Stimulated activated CD8-positive, alpha-beta memory T cell treated with anti-CD3 and anti-CD28 coated beads, Interleukin-12 subunit alpha, Interleukin-12 subunit beta, amount 100 ng/mL, for 4 hours (primary cell): ENCODE results near the gene PRRC2C.
"Not testable (repeated sequence)": the region's sequence is repeated elsewhere in the genome, so short reads cannot be mapped to it uniquely, and the experiment has no call there.

Source experiments
- DNase-seq: peaks from one replicate; pipeline ENCODE4 v3.0.0-alpha.2; 2020; ENCODE audit warnings: low read depth

Gene PRRC2C

DNA sequence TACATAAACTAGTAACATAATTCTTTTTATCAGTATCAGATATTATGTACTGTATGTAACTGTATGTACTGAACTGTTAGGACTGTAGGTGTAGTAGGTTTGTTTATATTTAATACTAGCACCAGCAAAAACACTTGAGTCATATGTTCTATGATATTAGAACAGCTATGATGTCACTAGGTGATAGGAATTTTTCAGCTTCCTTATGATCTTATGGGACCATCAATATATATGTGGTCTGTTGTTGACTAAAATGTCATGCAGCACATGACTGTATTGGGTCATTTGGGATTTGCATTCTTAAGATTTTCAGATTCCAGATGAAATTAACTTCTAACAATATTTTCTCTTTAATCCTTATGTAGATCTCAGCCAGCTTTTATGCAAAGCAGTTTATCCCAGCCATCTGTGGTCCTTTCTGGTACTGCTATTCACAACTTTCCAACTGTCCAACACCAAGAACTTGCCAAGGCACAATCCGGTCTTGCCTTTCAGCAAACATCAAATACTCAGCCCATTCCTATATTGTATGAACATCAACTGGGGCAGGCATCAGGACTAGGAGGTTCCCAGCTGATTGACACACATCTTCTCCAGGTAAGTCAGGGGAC, 98.4 kb downstream of the PRRC2C start:
- DNase-seq = no peak

DNA sequence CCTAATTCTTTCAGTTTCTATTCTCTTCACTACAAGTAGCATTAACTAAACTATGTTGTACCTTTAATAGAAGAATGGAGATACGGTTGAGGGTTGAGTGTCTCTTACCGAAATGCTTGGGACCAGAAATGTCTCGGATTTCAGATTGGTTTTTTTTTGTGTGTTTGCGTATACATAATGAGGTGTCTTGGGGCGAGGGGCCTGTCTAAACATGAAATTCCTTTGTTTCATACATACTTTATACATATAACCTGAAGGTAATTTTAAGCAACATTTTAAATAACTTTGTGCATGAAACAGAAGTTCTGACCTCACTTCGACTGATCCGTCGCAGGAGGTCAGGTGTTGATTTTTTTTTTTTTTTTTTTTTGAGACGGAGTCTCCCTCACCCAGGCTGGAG, 100.4 kb downstream of the PRRC2C start:
- DNase-seq = no peak

DNA sequence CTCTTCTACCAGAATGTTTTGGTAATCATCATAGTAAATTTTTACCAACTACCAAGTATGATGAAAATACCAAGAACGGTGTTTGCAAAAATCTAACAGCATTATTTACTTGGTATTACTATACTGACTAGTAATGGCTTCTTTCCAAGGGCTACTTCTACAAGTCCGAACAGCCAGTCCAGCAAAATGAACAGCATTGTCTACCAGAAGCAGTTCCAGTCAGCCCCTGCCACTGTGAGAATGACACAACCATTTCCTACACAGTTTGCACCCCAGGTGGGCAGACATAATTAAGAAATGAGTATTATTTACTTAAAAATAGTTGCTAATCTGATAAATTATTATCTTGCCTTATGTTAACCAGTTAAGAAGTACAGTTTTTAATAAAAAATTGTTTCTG, 102.9 kb downstream of the PRRC2C start:
- no peak for DNase-seq

DNA sequence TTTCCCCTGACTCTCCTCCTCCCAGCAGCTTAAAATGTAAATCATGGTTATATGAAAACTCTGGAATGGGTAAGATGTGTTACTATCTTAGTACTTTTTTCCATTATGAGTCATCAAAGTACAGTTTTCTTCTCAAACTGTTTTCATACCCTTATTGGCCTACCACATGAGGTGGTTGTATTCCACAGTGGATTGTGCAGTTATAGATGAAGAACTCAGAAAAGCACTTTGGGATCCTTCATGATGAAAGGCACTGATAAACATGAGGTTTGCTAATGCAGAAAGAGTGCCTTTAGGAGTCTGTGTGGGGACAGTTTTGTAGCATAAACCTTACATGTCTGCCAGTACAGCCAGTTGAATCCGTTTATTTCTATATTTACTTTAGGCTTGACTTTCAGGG, 104.7 kb downstream of the PRRC2C start:
- DNase-seq = no peak

DNA sequence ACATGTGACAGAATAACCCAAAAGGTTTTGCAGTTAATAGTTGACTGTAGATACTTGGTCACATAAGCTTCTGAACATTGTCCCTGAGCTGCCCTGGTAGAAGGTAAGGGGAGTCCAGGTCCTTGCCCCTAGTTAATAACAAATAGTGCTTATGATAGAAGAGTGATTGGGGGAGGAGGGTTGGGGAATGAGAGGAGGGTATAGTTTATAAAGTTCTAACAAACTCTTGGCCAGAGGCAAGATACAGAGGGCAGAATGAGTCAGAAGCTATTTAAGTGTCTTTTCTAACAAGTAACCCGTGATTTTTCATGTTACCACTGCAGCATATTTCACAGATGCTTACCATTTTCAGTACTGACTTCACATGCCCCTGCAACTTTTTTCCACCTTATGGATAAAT, 110.0 kb downstream of the PRRC2C start:
- DNase-seq = no peak

DNA sequence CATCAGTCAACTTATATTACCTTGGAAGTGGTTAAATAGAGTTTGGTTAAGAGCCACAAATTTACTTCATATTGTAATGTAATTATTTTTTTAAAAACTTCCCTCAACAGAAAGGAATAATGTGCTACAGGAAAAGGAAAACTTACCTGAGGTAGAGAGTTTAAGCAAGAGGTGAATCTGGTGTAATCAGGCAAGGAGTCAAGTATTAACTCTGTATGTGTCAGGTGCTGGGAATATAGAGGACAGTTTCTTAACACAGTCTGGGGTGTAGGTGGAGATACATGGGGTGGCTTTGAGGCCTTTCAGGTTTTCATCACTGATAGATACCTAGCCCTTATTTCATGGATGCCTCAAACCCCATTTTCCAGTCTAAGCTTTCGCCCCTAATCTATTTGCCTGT, 110.8 kb downstream of the PRRC2C start:
- no peak for DNase-seq

DNA sequence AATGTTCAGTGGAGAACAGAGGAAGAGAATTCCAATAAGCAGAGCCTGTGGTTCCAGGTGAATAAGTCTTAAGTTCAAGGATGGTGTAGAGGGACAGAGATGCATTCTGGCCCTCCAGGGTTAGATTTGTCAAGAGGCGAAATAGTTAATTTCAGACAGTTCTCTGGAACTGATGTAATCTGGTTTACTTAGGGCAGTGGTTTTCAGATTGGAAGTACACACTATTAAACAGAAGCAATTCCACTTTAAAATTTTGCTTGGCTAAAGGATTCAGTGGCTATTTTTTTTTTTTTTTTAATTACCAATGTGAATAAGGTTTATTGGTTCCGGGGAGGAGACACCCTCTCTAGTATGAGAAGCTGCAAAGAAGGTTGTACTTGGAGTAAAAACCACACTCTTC, 111.4 kb downstream of the PRRC2C start:
- DNase-seq = no peak

DNA sequence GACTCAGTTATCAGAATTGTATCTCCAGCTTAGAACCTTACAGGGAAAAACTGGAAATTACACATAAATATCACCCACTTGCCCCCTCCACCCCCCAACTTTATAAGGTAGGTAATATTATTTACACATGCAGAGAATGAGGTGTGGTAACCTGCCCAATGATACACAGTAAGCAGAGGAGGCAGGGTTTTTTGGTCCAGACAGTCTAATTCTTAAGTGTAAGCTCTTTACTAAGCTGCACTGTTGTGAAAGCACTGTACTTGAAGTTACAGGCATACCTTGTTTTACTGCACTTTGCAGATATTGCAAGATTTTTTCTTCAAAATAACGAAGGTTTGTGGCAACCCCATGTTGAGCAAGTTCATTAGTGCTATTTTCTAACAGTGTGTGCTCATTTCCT, 111.9 kb downstream of the PRRC2C start:
- DNase-seq = no peak

DNA sequence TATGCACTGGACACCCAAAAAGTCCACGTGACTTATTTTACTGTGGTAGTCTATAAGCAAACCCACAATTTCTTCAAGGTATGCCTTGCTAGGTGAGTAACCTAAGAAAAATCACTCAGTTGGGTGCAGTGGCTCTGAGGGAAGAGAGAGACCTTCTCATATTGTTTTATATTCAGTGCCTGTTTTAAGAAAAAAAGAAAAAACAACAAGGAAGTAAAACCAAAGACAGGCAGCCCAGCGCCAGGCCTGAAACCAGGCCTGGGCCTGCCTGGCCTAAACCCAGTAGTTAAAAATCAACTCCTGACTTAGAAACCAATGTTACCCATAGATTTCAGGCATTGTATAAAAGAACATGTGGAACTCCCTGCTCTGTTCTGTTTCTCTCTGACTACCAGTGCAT, 115.0 kb downstream of the PRRC2C start:
- not testable (repeated sequence) for DNase-seq

DNA sequence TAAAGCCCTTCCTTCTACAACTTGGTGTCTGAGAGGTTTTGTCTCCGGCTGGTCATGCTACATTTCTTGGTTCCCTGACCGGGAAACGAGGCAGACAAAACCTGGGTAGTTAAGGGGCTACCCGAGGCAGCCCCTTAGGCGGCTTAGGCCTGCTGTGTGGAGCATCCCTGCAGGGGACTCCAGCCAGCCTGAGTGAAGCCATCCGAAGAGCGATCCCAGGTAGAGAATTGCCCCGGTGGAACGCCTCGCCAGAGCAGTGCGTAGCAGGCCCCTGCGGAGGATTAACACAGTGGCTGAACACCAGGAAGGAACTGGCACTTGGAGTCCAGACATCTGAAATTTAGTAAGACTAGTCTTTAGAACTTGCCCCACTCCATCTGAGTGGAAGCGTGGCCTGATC, 115.5 kb downstream of the PRRC2C start:
- DNase-seq = no peak

DNA sequence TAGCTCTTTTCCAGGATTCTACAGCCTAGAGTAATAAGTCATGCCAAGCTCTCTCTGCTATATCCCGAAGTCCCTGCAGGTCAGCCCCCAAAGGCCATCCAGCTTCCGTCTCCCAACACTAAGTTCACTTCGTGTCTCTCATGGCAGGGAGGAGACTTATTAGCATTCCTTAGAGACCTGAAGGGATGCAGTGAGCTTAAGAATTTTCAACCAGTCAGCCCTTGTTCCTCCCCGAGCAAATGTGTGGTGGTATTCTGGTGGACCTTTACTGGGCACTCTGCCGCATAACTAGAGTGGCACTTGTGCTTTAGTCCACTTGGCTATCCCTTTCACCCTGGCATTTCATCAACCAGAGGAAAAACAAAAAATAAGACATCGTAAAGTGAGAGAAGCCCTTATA, 117.7 kb downstream of the PRRC2C start:
- not testable (repeated sequence) for DNase-seq

DNA sequence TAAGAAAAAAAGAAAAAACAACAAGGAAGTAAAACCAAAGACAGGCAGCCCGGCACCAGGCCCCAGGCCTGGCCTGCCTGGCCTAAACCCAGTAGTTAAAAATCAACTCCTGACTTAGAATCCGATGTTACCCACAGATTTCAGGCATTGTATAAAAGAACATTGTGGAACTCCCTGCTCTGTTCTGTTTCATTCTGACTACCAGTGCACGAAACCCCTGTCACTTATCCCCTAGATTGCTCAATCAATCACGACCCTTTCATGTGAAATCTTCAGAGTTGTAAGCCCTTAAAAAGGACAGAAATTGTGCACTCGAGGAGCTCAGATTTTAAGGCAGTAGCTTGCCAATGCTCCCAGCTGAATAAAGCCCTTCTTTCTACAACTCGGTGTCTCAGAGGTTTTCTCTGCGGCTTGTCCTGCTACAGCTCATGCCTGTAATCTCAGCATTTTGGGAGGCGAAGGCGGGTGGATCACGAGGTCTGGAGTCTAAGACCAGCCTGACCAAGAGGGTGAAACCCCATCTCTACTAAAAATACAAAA, 121.1 kb downstream of the PRRC2C start:
- DNase-seq = no peak

DNA sequence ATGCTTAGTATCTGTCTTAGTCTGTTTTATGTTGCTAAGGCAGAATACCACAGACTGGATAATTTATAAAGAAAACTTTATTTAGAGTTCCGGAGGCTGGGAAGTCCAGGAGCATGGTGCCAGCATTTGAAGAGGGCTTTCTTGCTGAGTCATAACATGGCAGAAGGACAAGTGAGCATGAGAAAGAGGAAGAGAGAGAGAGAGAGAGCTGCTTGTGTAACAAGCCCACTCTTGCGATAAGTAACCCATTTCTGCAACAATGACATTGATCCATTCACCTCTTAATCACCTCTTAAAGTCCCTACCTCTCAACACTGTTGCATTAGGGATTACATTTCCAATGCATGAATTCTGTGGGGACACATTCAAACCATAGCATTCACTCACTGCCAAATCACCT, 125.1 kb downstream of the PRRC2C start:
- no peak for DNase-seq

DNA sequence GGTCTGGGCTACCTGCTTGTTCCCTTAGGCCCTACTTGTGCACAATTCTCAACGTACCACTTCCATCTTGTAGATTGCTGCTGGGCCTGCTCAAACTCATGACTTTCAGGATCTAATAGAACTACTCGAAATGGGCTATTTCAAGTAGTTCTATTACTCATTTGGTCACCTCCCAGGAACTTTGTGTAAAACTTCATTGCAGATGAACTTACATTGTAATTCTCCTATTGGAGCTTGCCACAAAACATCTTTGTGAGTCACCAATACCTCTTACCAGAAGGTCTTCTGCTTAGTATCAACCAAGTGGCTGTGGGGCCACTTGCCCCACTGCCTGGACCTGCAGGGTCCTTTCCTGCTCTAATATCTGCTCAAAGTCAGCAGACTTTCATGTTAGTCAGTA, 126.0 kb downstream of the PRRC2C start:
- DNase-seq = no peak

DNA sequence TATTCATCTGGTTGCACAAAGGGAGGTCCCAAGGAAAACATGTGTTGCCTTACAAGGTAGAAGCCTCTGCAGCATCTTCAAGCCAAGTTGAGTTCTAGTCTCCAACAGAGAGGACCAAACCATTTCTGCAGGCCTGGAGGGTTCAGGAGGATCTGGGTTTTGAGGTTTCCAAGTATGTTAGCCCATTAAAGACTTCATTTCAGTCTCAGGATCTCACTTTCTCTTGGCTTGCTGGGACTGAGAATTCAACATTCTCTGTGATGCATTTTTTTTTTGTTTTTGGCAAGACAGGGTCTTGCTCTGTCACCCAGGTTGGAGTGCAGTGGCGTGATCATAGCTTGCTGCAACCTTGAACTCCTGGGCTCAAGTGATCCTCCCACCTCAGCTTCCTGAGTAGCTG, 128.0 kb downstream of the PRRC2C start:
- no peak for DNase-seq

DNA sequence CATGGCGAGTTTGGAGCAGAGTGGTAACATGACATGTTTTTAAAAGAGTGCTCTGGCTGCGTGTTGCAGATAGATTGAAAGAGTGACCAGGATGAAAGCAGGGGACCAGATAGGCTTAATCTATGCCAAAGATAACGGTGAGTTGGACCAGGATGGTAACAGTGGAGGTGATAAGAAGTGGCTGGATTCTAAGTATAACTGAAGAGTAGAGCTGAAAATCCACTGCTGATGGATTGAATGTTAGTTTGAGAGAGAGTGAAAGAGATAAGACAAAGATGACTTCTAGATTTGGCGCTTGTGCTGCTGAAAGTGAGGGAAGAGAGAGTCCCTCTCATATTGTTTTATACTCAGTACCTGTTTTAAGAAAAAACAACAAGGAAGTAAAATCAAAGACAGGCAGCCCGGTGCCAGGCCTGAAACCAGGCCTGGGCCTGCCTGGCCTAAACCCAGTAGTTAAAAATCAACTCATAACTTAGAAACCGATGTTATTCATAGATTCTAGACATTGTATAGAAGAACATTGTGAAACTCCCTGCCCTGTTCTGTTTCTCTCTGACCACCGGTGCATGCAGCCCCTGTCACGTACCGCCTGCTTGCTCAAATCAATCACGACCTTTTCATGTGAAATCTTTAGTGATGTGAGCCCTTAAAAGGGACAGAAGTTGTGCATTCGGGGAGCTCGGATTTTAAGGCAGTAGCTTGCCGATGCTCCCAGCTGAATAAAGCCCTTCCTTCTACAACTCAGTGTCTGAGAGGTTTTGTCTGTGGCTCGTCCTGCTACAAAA, 130.0 kb downstream of the PRRC2C start:
- not testable (repeated sequence) for DNase-seq

DNA sequence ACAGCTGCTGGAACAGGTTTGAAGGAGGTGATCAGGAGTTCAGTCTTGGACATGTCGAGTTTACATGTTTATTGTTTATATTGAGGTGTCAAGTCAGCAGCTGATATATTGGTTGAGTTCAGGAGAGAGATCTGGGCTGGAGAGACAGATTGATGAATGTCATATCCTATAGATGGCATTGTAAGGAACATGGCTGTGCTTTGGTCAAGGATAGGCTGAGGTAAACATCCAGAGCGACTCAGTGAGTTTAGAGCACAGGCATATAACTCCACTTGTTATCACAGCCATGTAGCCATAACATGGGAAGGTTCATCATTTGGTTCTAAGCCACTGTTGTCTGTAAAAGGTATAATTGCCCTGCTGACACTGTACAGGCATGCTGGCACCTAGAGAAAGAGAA, 131.3 kb downstream of the PRRC2C start:
- DNase-seq = no peak

DNA sequence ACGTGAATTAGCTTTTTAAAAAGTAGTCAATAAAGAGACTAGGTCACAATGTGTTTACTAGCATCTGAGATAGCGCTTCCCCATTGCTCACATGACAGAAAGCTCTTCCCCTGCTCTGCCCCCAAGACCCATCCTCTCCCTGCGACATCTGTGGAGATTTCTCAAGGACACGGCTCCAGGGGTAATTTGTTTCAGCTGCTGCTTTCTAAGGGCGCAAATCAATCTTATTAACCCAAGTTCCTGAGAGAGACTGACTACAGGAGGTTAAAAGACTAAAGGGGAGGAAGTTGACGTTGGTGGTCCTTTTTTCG, 136.8 kb downstream of the PRRC2C start, which contains the start of gene MYOCOS:
Gene MYOCOS (plus strand): TSS at position 92 of the 311 bp plus-strand sequence. CDS start 1,641 bp downstream, outside the sequence.
- DNase-seq = no peak

DNA sequence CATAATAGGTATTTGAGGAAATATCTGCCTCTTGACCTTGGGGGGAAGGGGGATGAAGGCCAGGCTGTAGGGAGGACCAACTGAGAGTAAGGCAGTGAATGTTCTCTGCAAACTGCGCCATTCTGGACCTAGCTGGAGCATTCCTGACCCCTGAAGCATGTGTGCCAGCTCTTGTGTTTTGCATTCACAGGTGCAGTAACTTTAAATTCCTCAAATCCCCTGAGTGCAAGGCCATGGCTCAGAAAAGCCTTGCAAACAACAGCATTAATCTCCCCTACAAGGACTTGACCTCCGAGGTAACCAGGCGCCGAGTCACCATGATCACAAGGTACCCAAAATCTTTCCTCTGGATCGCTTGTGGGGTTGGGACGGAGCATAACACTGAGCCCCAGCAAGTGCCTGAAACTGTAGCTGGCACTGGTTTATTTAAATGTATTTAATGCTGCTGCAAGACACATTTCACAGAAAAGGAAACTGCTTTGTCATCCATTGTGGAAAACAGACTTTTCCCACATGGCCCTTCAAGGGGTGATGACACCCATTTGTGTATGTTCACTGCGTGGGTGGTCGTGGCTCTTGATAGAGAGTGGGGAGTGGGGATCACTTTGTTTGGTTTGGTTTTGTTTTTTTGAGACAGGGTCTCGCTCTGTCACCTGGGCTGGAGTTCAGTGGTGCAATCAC, 138.5 kb downstream of the PRRC2C start:
- no peak for DNase-seq

DNA sequence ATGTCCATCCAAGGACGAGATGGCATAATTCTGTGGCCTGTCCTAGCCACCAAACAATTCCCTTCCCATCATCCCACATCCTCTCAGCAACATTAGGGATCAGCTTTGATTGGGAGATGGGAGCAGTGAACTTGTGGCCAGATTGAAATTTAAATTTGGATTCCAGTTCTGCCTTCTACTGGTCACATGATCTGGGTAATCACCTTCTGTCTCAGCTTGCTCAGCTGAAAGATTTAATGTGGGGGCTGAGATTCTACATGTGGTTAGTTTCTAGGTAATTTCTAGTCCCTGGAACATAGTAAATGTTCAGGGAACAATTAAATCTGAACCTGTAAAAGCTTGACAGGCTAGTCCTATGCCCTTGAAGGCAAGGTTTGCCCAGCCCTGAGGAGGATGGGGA, 139.9 kb downstream of the PRRC2C start:
- no peak for DNase-seq

DNA sequence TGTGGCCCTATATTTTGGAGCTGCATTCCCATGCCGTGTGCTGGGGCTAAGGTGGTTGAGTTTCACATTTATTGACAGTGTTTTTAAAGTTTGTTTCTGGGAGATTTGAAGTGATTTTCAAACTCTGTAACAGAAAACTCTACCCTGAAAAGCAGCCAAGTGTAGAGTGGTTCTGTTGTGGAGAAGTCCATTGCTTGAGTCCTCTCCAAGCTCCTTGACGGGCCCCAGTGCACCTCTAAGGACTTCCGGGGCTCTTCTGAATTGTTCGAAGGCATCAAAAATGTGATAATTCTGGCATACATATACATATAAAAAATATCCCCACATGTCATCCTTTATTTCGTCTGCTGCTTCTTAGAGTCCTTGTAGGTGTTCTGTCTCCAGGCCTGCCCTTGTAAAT, 141.7 kb downstream of the PRRC2C start:
- DNase-seq = no peak

DNA sequence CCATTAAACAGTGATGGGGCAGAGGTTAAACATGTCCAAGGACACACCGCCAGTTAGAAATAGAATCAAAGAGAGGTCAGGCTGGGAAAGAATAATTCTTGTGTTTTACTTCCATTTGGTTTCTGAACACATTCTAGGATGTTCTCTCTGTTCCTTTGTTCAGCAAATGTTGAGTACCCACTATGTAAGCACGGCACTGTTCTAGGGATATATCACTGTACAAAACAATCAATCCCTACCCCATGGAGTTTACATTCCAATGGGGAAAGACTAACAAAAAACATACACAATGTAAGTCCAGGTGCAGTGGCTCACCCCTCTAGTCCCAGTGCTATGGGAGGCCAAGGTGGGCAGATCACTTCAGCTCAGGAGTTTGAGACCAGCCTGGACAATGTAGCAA, 142.9 kb downstream of the PRRC2C start:
- no peak for DNase-seq

DNA sequence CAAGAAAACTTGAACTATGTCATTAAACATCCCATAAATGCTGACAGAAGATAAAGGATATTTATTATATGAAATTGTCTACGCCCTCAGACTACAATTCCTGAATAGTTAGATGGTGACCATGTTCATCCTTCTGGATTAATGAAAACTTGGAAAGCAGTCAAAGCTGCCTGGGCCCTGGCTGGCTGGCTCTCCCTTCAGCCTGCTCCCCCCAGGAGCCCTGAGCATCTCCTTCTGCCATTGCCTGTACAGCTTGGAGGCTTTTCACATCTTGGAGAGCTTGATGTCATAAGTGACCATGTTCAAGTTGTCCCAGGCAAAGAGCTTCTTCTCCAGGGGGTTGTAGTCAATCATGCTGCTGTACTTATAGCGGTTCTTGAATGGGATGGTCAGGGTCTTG, 150.3 kb downstream of the PRRC2C start:
- DNase-seq = no peak
